PFSK-1 (cell line): Measurements from ENCODE around the gene SLC29A4.

ENCODE experiments used
- FOXP2 ChIP-seq: optimal IDR thresholded peaks from 2 replicates; pipeline ENCODE3; 2011; ENCODE audit warnings: borderline replicate concordance, control low read depth, inconsistent platforms; ENCODE audit not compliant: insufficient read depth; ENCODE audit errors: extremely low read length, extremely low read depth
- POLR2AphosphoS5 ChIP-seq: IDR thresholded peaks from 2 replicates; pipeline ENCODE4 v1.6.1; 2012; ENCODE audit warnings: low read depth, mild to moderate bottlenecking, control low read depth, low read length, moderate library complexity
- REST ChIP-seq, 2 experiments: IDR thresholded peaks; 2 replicates each; pipeline versions ENCODE4 v1.6.1 to v1.8.0; 2011 to 2012; ENCODE audit warnings: low read depth in 2 of 2, low read length in 2 of 2, control low read depth in 1 of 2, inconsistent platforms in 1 of 2, mild to moderate bottlenecking in 1 of 2, moderate library complexity in 1 of 2; ENCODE audit not compliant: insufficient read depth in 1 of 2
- SIN3A ChIP-seq: IDR thresholded peaks from 2 replicates; pipeline ENCODE4 v1.6.1; 2012; ENCODE audit warnings: mild to moderate bottlenecking, low read length, moderate library complexity, borderline replicate concordance; ENCODE audit not compliant: insufficient read depth
- TAF1 ChIP-seq: IDR thresholded peaks from 2 replicates; pipeline ENCODE4 v1.6.1; 2012; ENCODE audit warnings: low read length, control low read depth, borderline replicate concordance; ENCODE audit not compliant: insufficient read depth

Gene SLC29A4

GRCh38 chr7:5283421-5284303 is 919 bp downstream of the SLC29A4 start:
- no peak for TF ChIP-seq FOXP2
- TF ChIP-seq POLR2AphosphoS5 = no peak
- TF ChIP-seq SIN3A = no peak

DNA sequence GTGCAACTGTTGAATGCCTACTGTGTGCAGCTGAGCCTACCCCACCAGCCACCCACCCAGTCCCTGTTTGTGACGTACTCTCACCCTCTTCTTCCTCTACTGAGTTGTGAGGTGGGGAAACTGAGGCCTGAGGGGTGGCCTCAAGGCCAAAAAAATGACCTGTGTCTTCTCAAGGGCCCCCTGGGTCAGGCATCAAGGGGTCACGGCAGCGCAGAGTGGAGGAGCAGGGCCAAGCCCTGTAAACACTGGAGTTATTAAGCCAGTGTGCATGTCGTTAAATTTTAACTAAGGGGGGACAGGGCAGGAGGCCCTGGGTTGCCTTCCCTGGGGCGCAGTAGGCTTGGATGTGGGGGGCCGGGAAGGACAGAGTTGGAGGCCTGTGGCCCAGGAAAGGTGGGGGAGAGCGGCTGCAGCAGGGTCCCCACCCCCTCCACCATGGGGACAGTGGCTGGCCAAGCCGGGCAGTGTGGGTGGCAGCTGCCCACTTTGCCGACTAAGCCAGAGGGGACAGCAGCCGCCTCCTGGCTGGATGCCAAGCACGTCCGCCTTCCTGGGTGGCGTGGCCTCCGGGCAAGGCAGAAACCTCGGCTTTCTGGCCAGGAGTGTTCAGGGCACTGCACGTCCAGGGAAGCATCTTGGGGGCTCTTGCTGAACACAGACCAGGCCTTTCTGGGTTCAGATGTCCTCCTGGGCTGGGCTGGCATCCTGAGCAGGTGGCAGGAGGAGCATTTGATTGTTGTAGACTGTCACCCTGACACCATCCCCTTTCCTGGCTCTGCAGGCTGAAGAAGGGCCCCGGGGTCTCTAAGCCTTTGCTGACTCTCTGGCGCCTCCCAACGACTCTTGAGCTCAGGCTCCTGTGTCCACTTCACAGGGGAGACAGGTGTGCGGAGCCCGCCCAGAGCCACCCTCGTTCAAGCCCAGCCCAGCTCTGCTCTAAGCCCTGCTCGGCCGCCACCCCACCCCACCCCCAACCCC is 1.9 kb downstream of the SLC29A4 start:
- TF ChIP-seq FOXP2 = no peak
- no peak for TF ChIP-seq REST (IDR thresholded peaks at IDR 0.05; ENCODE audit: insufficient read depth in 1 of 2, low read depth in 2 of 2, low read length in 2 of 2)
- no peak for TF ChIP-seq SIN3A
- TF ChIP-seq POLR2AphosphoS5 = no peak
- TF ChIP-seq TAF1 = no peak

- TF ChIP-seq TAF1 (no peak), POLR2AphosphoS5 (no peak), REST (IDR thresholded peaks at IDR 0.05; ENCODE audit: insufficient read depth in 1 of 2, low read depth in 2 of 2, low read length in 2 of 2) (no peak), SIN3A (no peak), FOXP2 (no peak)
These were observed 4.2 kb downstream of the SLC29A4 start for GRCh38 chr7:5286933-5287332.

DNA sequence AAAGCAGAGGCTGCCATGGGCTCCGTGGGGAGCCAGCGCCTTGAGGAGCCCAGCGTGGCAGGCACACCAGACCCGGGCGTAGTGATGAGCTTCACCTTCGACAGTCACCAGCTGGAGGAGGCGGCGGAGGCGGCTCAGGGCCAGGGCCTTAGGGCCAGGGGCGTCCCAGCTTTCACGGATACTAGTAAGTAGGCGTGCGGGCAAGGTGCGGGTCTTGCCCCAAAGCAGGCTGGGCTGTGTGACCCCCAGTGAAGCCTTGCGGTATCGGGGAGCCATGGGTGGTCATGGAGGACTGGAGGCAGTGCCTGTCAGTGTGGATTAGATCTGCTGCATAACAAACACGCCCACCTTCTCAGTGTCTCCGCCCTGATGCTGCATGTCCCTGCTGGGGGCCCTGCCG is 5.1 kb downstream of the SLC29A4 start:
- TF ChIP-seq SIN3A (no peak), FOXP2 (no peak), TAF1 (no peak), REST (IDR thresholded peaks at IDR 0.05; ENCODE audit: insufficient read depth in 1 of 2, low read depth in 2 of 2, low read length in 2 of 2) (no peak), POLR2AphosphoS5 (no peak)

- no peak for TF ChIP-seq REST (IDR thresholded peaks at IDR 0.05; ENCODE audit: insufficient read depth in 1 of 2, low read depth in 2 of 2, low read length in 2 of 2)
- TF ChIP-seq SIN3A = no peak
- no peak for TF ChIP-seq TAF1
- no peak for TF ChIP-seq POLR2AphosphoS5
- no peak for TF ChIP-seq FOXP2
These were observed 6.6 kb downstream of the SLC29A4 start for GRCh38 chr7:5289355-5289754.
